HEK293 (cell line): ENCODE measurements around the gene RTN4RL2.

Experiments
- CTCF ChIA-PET: fragments of 350-600 bp; formaldehyde crosslinking; extraction: SDS; loops from one replicate; lab custom pipeline; 2021; ENCODE audit warnings: antibody characterized with exemption; lab: Yijun Ruan, JAX
- POLR2A ChIA-PET: fragments of 300-600 bp; formaldehyde crosslinking; extraction: SDS; loops from one replicate; lab custom pipeline; 2020; ENCODE audit warnings: antibody characterized with exemption, inconsistent platforms; lab: Yijun Ruan, JAX
- H3K27ac ChIP-seq: fragments of 200-500 bp; sonication (Bioruptor generic); 2 replicates; pipeline ENCODE4 v1.5.1; 2014; ENCODE audit warnings: low read depth, low read length, control low read depth, inconsistent platforms; ENCODE audit errors: extremely low read depth
- H3K36me3 ChIP-seq, 2 experiments: fragments of 200-500 bp in 1 of 2; sonication (Bioruptor generic) in 1 of 2; 1 replicate in 1 of 2; 2 replicates in 1 of 2; pipeline ENCODE4 v1.5.1; 2014 to 2017; ENCODE audit warnings: inconsistent platforms in 2 of 2, low read length in 2 of 2; ENCODE audit not compliant: control insufficient read depth in 2 of 2, insufficient read depth in 1 of 2
- H3K4me1 ChIP-seq: fragments of 200-500 bp; sonication (Bioruptor generic); 2 replicates; pipeline ENCODE4 v1.5.1; 2014; ENCODE audit warnings: mild to moderate bottlenecking, low read length, inconsistent platforms; ENCODE audit not compliant: control insufficient read depth, insufficient read depth
- H3K4me3 ChIP-seq: 2 replicates; pipeline ENCODE4 v1.5.1; 2011; ENCODE audit warnings: low read depth, mild to moderate bottlenecking, control low read depth, low read length, moderate library complexity
- H3K9me3 ChIP-seq: fragments of 200-500 bp; sonication (Bioruptor generic); 2 replicates; pipeline ENCODE4 v1.5.1; 2014; ENCODE audit warnings: low read depth, low read length, inconsistent platforms; ENCODE audit not compliant: control insufficient read depth, insufficient read depth
- GLIS2 ChIP-seq: fragments of 450-650 bp; formaldehyde crosslinking; IDR thresholded peaks from 2 replicates; pipeline ENCODE4 v1.5.1; 2016; ENCODE audit warnings: missing biosample characterization, missing genetic modification characterization
- HOXD13 ChIP-seq: sonication (generic); formaldehyde crosslinking; IDR thresholded peaks from 2 replicates; pipeline ENCODE4 v1.8.0; 2022; ENCODE audit warnings: missing genetic modification reagents, borderline replicate concordance
- IKZF3 ChIP-seq: fragments of 450-650 bp; IDR thresholded peaks from 2 replicates; pipeline ENCODE4 v1.5.0; 2018; ENCODE audit warnings: missing biosample characterization, mild to moderate bottlenecking, missing genetic modification characterization, moderate library complexity
- MZF1 ChIP-seq: fragments of 450-650 bp; formaldehyde crosslinking; IDR thresholded peaks from 2 replicates; pipeline ENCODE4 v1.5.1; 2017; ENCODE audit warnings: missing biosample characterization, missing genetic modification characterization, borderline replicate concordance
- ZEB2 ChIP-seq: fragments of 450-650 bp; formaldehyde crosslinking; IDR thresholded peaks from 2 replicates; pipeline ENCODE4 v1.5.1; 2016; ENCODE audit warnings: missing biosample characterization, missing genetic modification characterization
- ZNF10 ChIP-seq: fragments of 450-650 bp; formaldehyde crosslinking; IDR thresholded peaks from 2 replicates; pipeline ENCODE4 v1.5.1; 2017; ENCODE audit warnings: missing biosample characterization, missing genetic modification characterization
- ZNF114 ChIP-seq: fragments of 450-650 bp; formaldehyde crosslinking; IDR thresholded peaks from 2 replicates; pipeline ENCODE4 v1.5.0; 2017; ENCODE audit warnings: missing biosample characterization, missing genetic modification characterization
- ZNF138 ChIP-seq: fragments of 450-650 bp; formaldehyde crosslinking; IDR thresholded peaks from 2 replicates; pipeline ENCODE4 v1.5.1; 2016; ENCODE audit warnings: missing biosample characterization, missing genetic modification characterization, borderline replicate concordance
- ZNF174 ChIP-seq: fragments of 450-650 bp; formaldehyde crosslinking; IDR thresholded peaks from 2 replicates; pipeline ENCODE4 v1.5.0; 2017; ENCODE audit warnings: missing biosample characterization, mild to moderate bottlenecking, missing genetic modification characterization
- ZNF23 ChIP-seq: fragments of 450-650 bp; formaldehyde crosslinking; IDR thresholded peaks from 2 replicates; pipeline ENCODE4 v1.5.1; 2016; ENCODE audit warnings: missing biosample characterization, missing genetic modification characterization, borderline replicate concordance
- ZNF26 ChIP-seq: fragments of 450-650 bp; formaldehyde crosslinking; IDR thresholded peaks from 2 replicates; pipeline ENCODE4 v1.5.1; 2016; ENCODE audit warnings: missing biosample characterization, missing genetic modification characterization
- ZNF266 ChIP-seq: fragments of 450-650 bp; formaldehyde crosslinking; IDR thresholded peaks from 2 replicates; pipeline ENCODE4 v1.5.1; 2016; ENCODE audit warnings: missing biosample characterization, missing genetic modification characterization, low read depth
- ZNF473 ChIP-seq: fragments of 450-650 bp; formaldehyde crosslinking; IDR thresholded peaks from 2 replicates; pipeline ENCODE4 v1.5.1; 2017; ENCODE audit warnings: missing biosample characterization, missing genetic modification characterization
- ZNF510 ChIP-seq: fragments of 450-650 bp; formaldehyde crosslinking; IDR thresholded peaks from 2 replicates; pipeline ENCODE4 v1.5.1; 2018; ENCODE audit warnings: mild to moderate bottlenecking, missing genetic modification characterization, missing biosample characterization; ENCODE audit not compliant: insufficient replicate concordance
- ZNF560 ChIP-seq: fragments of 450-650 bp; formaldehyde crosslinking; IDR thresholded peaks from 2 replicates; pipeline ENCODE4 v1.5.1; 2017; ENCODE audit warnings: missing biosample characterization, missing genetic modification characterization, borderline replicate concordance
- ZNF596 ChIP-seq: fragments of 450-650 bp; IDR thresholded peaks from 2 replicates; pipeline ENCODE4 v1.5.0; 2018; ENCODE audit warnings: missing biosample characterization, mild to moderate bottlenecking, missing genetic modification characterization, moderate library complexity
- ZNF610 ChIP-seq: fragments of 450-650 bp; formaldehyde crosslinking; IDR thresholded peaks from 2 replicates; pipeline ENCODE4 v1.5.1; 2016; ENCODE audit warnings: missing biosample characterization, missing genetic modification characterization, borderline replicate concordance
- ZNF624 ChIP-seq: fragments of 450-650 bp; formaldehyde crosslinking; IDR thresholded peaks from 2 replicates; pipeline ENCODE4 v1.5.1; 2017; ENCODE audit warnings: missing biosample characterization, missing genetic modification characterization
- ZNF654 ChIP-seq: fragments of 450-650 bp; formaldehyde crosslinking; IDR thresholded peaks from 2 replicates; pipeline ENCODE4 v1.5.1; 2016; ENCODE audit warnings: low read depth, missing biosample characterization, missing genetic modification characterization
- ZNF692 ChIP-seq: fragments of 450-650 bp; formaldehyde crosslinking; IDR thresholded peaks from 2 replicates; pipeline ENCODE4 v1.5.1; 2016; ENCODE audit warnings: missing biosample characterization, missing genetic modification characterization
- ZNF701 ChIP-seq: fragments of 450-650 bp; formaldehyde crosslinking; IDR thresholded peaks from 2 replicates; pipeline ENCODE4 v1.5.1; 2016; ENCODE audit warnings: missing biosample characterization, missing genetic modification characterization
- ZNF76 ChIP-seq: fragments of 450-650 bp; formaldehyde crosslinking; IDR thresholded peaks from 2 replicates; pipeline ENCODE4; 2016; ENCODE audit warnings: low read depth, missing biosample characterization, missing genetic modification characterization, borderline replicate concordance
- ZSCAN4 ChIP-seq: fragments of 450-650 bp; formaldehyde crosslinking; IDR thresholded peaks from 2 replicates; pipeline ENCODE4 v1.5.1; 2017; ENCODE audit warnings: missing biosample characterization, missing genetic modification characterization
- TF ChIP-seq, protein P1 (sequence below): fragments of 450-650 bp; formaldehyde crosslinking; IDR thresholded peaks from 2 replicates; pipeline ENCODE4 v1.5.1; 2016; ENCODE audit warnings: missing biosample characterization, missing genetic modification characterization
- TF ChIP-seq, protein P2 (sequence below): fragments of 450-650 bp; formaldehyde crosslinking; IDR thresholded peaks from 2 replicates; pipeline ENCODE4 v1.5.1; 2016; ENCODE audit warnings: missing biosample characterization, missing genetic modification characterization

RTN4RL2 gene

GRCh38 chr11:57493507-57494503 lies 33.5 kb downstream of the RTN4RL2 start:
- no peaks in the 10 kb centered on the region for H3K9me3 ChIP-seq
- H3K27ac ChIP-seq, result peak overlapping the region; percentile 21; the same call in 1 of the 2 replicates
- ChIA-PET POLR2A (interaction anchor here (0.6 to 2.2 kb wide), 11 partner anchors 9 to 155 kb away, joined by 3 to 15 read pairs (median 4); partner anchors contain the start of genes RTN4RL2 and SLC43A1), CTCF (interaction anchor here (0.5 to 10.1 kb wide), 55 partner anchors 8 to 1665 kb away, joined by 3 to 218 read pairs (median 5); partner anchors contain the start of genes RTN4RL2, SLC43A1, TIMM10 and TNKS1BP1)
- H3K4me3 ChIP-seq, result no peak overlapping the region
- H3K4me1 ChIP-seq, result no peaks in the 10 kb centered on the region
- peaks cover 0 to 24% of the 10 kb centered on the region in 2 experiments; a peak in 1 of 3 replicates for H3K36me3 ChIP-seq
- TF ChIP-seq ZNF23 (tag by site-specific recombination) (no peak), ZNF624 (no peak), ZNF473 (tag by site-specific recombination) (no peak), IKZF3 (peak; percentile 69), ZNF654 (peak; percentile 27; the same call in 1 of the 2 replicates), ZSCAN4 (tag by site-specific recombination) (no peak), ZNF10 (tag by site-specific recombination) (peak; percentile 44; the same call in 1 of the 2 replicates), ZNF26 (no peak), ZNF701 (tag by site-specific recombination) (no peak), MZF1 (tag by site-specific recombination) (no peak), ZNF560 (tag by site-specific recombination) (no peak), ZNF692 (tag by site-specific recombination) (0 out of 2 replicates have a peak, but pooled peaks have one; percentile 19), ZNF114 (tag by site-specific recombination) (no peak), ZNF174 (tag by site-specific recombination) (no peak), ZNF610 (tag by site-specific recombination) (no peak), ZNF76 (tag by site-specific recombination) (peak; percentile 68; the same call in 1 of the 2 replicates), ZNF266 (tag by site-specific recombination) (no peak), GLIS2 (tag by site-specific recombination) (no peak), ZNF596 (tag by site-specific recombination) (no peak), HOXD13 (CRISPR knock-in tag) (peak; percentile 99), ZEB2 (tag by site-specific recombination) (peak; percentile 85), ZNF510 (no peak), ZNF138 (tag by site-specific recombination) (no peak)
- TF ChIP-seq, protein P1, sequence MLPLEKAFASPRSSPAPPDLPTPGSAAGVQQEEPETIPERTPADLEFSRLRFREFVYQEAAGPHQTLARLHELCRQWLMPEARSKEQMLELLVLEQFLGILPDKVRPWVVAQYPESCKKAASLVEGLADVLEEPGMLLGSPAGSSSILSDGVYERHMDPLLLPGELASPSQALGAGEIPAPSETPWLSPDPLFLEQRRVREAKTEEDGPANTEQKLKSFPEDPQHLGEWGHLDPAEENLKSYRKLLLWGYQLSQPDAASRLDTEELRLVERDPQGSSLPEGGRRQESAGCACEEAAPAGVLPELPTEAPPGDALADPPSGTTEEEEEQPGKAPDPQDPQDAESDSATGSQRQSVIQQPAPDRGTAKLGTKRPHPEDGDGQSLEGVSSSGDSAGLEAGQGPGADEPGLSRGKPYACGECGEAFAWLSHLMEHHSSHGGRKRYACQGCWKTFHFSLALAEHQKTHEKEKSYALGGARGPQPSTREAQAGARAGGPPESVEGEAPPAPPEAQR (tag by site-specific recombination), result 0 out of 2 replicates have a peak, but pooled peaks have one; percentile 12
- TF ChIP-seq, protein P2, sequence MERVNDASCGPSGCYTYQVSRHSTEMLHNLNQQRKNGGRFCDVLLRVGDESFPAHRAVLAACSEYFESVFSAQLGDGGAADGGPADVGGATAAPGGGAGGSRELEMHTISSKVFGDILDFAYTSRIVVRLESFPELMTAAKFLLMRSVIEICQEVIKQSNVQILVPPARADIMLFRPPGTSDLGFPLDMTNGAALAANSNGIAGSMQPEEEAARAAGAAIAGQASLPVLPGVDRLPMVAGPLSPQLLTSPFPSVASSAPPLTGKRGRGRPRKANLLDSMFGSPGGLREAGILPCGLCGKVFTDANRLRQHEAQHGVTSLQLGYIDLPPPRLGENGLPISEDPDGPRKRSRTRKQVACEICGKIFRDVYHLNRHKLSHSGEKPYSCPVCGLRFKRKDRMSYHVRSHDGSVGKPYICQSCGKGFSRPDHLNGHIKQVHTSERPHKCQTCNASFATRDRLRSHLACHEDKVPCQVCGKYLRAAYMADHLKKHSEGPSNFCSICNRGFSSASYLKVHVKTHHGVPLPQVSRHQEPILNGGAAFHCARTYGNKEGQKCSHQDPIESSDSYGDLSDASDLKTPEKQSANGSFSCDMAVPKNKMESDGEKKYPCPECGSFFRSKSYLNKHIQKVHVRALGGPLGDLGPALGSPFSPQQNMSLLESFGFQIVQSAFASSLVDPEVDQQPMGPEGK (tag by site-specific recombination), result 0 out of 2 replicates have a peak, but pooled peaks have one; percentile 16
